MM.1S (cell line): ENCODE results near the gene GUCA2A.

Source experiments
- DNase-seq: peaks from one replicate; pipeline ENCODE4 v3.0.0-alpha.2; 2015
- H2AFZ ChIP-seq: fragments of 300-600 bp; sonication (generic); 2 replicates; pipeline ENCODE4 v1.6.0; 2016; ENCODE audit warnings: antibody characterized with exemption, low read length
- H3F3A ChIP-seq: fragments of 300-600 bp; sonication (generic); 2 replicates; pipeline ENCODE4 v1.6.1; 2016; ENCODE audit warnings: mild to moderate bottlenecking, antibody characterized with exemption, low read length, moderate library complexity, mixed read lengths; ENCODE audit not compliant: insufficient read depth
- H3K27ac ChIP-seq: fragments of 300-600 bp; sonication (generic); 2 replicates; pipeline ENCODE4 v1.5.1; 2016; ENCODE audit warnings: mild to moderate bottlenecking, low read length
- H3K27me3 ChIP-seq: fragments of 300-600 bp; sonication (generic); replicated peaks from 2 replicates; pipeline ENCODE4 v1.6.0; 2016; ENCODE audit warnings: low read length; ENCODE audit not compliant: insufficient read depth
- H3K36me3 ChIP-seq: fragments of 300-600 bp; sonication (generic); replicated peaks from 2 replicates; pipeline ENCODE4 v1.6.1; 2016; ENCODE audit warnings: mild to moderate bottlenecking, low read length, mixed read lengths; ENCODE audit not compliant: insufficient read depth
- H3K4me1 ChIP-seq: fragments of 300-600 bp; sonication (generic); 2 replicates; pipeline ENCODE4 v1.6.1; 2016; ENCODE audit warnings: low read length, mixed read lengths
- H3K4me2 ChIP-seq: fragments of 300-600 bp; sonication (generic); 2 replicates; pipeline ENCODE4 v1.6.0; 2016; ENCODE audit warnings: low read depth, low read length
- H3K4me3 ChIP-seq: fragments of 300-600 bp; sonication (generic); 2 replicates; pipeline ENCODE4 v1.5.1; 2016; ENCODE audit warnings: low read length, mixed read lengths
- H3K79me2 ChIP-seq: fragments of 300-600 bp; sonication (generic); 2 replicates; pipeline ENCODE4 v1.6.1; 2016; ENCODE audit warnings: mixed run types, low read length, mixed read lengths
- H3K9ac ChIP-seq: fragments of 300-600 bp; sonication (generic); 2 replicates; pipeline ENCODE4 v1.6.1; 2016; ENCODE audit warnings: low read length, mixed read lengths
- H3K9me2 ChIP-seq: fragments of 300-600 bp; sonication (generic); replicated peaks from 2 replicates; pipeline ENCODE4 v1.6.1; 2016; ENCODE audit warnings: mild to moderate bottlenecking, low read length, mixed read lengths; ENCODE audit not compliant: insufficient read depth
- H3K9me3 ChIP-seq: fragments of 300-600 bp; sonication (generic); replicated peaks from 2 replicates; pipeline ENCODE4 v1.6.1; 2016; ENCODE audit warnings: mild to moderate bottlenecking, low read length, mixed read lengths; ENCODE audit not compliant: insufficient read depth
- H4K20me1 ChIP-seq: fragments of 300-600 bp; sonication (generic); 2 replicates; pipeline ENCODE4 v1.6.1; 2016; ENCODE audit warnings: mild to moderate bottlenecking, low read length, moderate library complexity, mixed read lengths; ENCODE audit not compliant: insufficient read depth
- EZH2 ChIP-seq: fragments of 300-600 bp; sonication (generic); optimal IDR thresholded peaks from 2 replicates; pipeline ENCODE3; 2017; ENCODE audit warnings: low read depth, mild to moderate bottlenecking, antibody characterized with exemption, low read length, mixed read lengths
- EZH2phosphoT487 ChIP-seq: fragments of 300-600 bp; sonication (generic); IDR thresholded peaks from 2 replicates; pipeline ENCODE4 v1.6.1; 2018; ENCODE audit warnings: antibody characterized with exemption, low read length
- TF ChIP-seq, protein P1 (sequence below): fragments of 300-600 bp; sonication (generic); IDR thresholded peaks from 2 replicates; pipeline ENCODE4 v1.5.1; 2016; ENCODE audit warnings: antibody characterized with exemption, low read length, mixed read lengths

Gene GUCA2A

DNA sequence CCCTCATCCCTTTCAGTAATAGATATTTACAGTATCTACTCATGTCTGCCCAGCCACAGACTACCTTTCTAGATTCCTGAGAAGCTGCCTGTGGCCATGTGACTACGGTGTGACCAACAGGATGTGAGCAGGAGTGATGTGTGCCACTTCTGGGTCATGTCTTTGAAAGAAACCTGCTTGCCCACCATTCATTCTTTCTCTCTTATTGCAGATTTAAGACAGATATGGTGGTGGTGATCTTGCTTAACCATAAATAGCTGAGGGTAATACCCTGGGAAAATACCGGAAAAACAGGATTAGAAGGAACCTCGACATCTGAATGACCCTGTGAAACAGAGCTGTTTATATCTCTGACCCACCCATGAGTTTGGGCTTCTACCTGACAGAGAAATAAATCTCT lies 41.6 kb upstream of the GUCA2A start:
- Histone ChIP-seq H3K9ac (no peak overlapping the region), H4K20me1 (no peaks in the 10 kb centered on the region), H3K27me3 (no peaks in the 10 kb centered on the region), H3K9me2 (no peaks in the 10 kb centered on the region), H3K27ac (no peak overlapping the region), H3K9me3 (no peaks in the 10 kb centered on the region), H3K36me3 (no peaks in the 10 kb centered on the region), H3K4me1 (no peaks in the 10 kb centered on the region), H3K4me2 (no peak overlapping the region), H3K79me2 (peaks cover 15% of the 10 kb centered on the region; the same call in 1 of the 2 replicates), H3K4me3 (no peak overlapping the region), H3F3A (no peaks in the 10 kb centered on the region), H2AFZ (no peak overlapping the region)
- TF ChIP-seq EZH2 = no peak
- DNase-seq = no peak

DNA sequence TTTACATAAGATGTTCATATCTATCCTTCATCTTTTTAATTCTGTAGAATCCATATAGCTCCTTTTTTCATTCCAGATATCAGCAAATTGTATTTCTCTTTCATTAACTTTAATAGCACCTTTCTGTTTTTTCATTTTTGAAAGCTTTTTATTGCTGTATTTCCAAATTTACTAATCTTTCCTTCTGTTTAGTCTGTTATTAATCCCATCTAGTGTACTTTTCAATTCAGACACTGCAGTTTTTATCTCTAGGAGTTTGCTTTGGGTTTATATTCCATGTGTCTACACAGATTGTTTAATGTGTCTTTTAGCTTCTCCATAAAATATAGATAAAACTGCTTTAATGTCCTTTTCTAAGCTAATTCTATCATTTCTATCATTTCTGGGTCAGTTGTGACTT lies 37.4 kb upstream of the GUCA2A start:
- H3K4me2 ChIP-seq = no peak overlapping the region
- TF ChIP-seq, protein P1, sequence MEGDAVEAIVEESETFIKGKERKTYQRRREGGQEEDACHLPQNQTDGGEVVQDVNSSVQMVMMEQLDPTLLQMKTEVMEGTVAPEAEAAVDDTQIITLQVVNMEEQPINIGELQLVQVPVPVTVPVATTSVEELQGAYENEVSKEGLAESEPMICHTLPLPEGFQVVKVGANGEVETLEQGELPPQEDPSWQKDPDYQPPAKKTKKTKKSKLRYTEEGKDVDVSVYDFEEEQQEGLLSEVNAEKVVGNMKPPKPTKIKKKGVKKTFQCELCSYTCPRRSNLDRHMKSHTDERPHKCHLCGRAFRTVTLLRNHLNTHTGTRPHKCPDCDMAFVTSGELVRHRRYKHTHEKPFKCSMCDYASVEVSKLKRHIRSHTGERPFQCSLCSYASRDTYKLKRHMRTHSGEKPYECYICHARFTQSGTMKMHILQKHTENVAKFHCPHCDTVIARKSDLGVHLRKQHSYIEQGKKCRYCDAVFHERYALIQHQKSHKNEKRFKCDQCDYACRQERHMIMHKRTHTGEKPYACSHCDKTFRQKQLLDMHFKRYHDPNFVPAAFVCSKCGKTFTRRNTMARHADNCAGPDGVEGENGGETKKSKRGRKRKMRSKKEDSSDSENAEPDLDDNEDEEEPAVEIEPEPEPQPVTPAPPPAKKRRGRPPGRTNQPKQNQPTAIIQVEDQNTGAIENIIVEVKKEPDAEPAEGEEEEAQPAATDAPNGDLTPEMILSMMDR = no peak
- TF ChIP-seq EZH2phosphoT487 = no peak
- no peak for TF ChIP-seq EZH2
- no peak overlapping the region for H3K4me3 ChIP-seq
- no peak overlapping the region for H3K27ac ChIP-seq
- H3K9ac ChIP-seq = no peak overlapping the region
- no peaks in the 10 kb centered on the region for H3F3A ChIP-seq
- no peaks in the 10 kb centered on the region for H3K36me3 ChIP-seq
- H3K9me2 ChIP-seq = no peaks in the 10 kb centered on the region
- no peak overlapping the region for H2AFZ ChIP-seq
- H3K79me2 ChIP-seq = no peaks in the 10 kb centered on the region
- no peaks in the 10 kb centered on the region for H3K4me1 ChIP-seq
- no peak for DNase-seq
- no peaks in the 10 kb centered on the region for H4K20me1 ChIP-seq
- H3K27me3 ChIP-seq = no peaks in the 10 kb centered on the region
- no peaks in the 10 kb centered on the region for H3K9me3 ChIP-seq

DNA sequence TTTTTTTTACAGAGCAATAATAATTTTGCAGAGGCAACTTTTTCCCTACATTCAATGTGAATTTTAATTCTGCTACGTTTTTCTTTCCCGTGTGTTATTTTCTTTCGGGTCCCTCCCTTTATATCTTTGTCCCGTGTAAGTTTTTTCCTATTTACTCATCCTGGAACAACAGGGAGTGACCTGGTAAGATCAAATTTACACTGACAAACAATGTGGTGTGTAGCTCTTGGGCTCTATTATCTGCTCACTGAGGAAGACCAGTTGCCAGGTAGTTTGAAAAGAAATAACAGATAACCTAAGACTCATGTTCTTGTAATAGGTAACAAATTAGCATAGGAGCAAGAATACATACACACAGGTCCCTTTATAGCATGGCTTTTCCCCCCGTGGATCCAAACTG lies 33.7 kb upstream of the GUCA2A start:
- Histone ChIP-seq H2AFZ (no peak overlapping the region), H3K4me1 (no peaks in the 10 kb centered on the region), H3K9me2 (no peaks in the 10 kb centered on the region), H3K9me3 (no peaks in the 10 kb centered on the region), H3K36me3 (no peaks in the 10 kb centered on the region), H3F3A (no peaks in the 10 kb centered on the region), H4K20me1 (no peaks in the 10 kb centered on the region), H3K9ac (no peak overlapping the region), H3K27ac (no peak overlapping the region), H3K27me3 (no peaks in the 10 kb centered on the region), H3K4me2 (no peak overlapping the region), H3K4me3 (no peak overlapping the region), H3K79me2 (no peaks in the 10 kb centered on the region)
- no peak for DNase-seq
- TF ChIP-seq EZH2phosphoT487 = no peak
- no peak for TF ChIP-seq EZH2
- TF ChIP-seq, protein P1 = no peak

DNA sequence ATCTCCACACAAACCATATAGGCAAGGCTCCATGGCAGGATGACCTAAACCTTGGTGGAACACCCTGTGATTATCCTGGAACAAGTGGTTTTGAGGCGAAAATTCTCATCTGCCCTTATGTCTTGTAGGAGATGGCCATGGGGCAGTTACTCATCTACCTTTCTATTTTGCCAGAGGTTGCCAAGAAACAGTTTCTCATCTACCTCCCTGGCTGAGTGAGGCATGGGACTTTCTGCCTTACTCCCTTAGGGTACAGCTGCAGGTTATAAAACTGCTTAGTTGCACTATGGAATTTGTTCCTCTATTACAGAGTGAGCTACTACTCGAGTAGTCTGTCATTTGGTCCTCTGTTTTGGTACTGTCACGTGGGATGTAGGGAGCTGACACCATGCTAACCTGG lies 31.3 kb upstream of the GUCA2A start:
- H3K9ac ChIP-seq = no peak overlapping the region
- H3K36me3 ChIP-seq = no peaks in the 10 kb centered on the region
- H3K4me2 ChIP-seq = no peak overlapping the region
- H3F3A ChIP-seq = no peaks in the 10 kb centered on the region
- H3K4me3 ChIP-seq = no peak overlapping the region
- H3K9me2 ChIP-seq = no peaks in the 10 kb centered on the region
- H3K27me3 ChIP-seq = no peaks in the 10 kb centered on the region
- H2AFZ ChIP-seq = no peak overlapping the region
- TF ChIP-seq EZH2phosphoT487 = no peak
- TF ChIP-seq EZH2 = no peak
- H3K79me2 ChIP-seq = no peaks in the 10 kb centered on the region
- H3K27ac ChIP-seq = no peak overlapping the region
- H4K20me1 ChIP-seq = no peaks in the 10 kb centered on the region
- no peaks in the 10 kb centered on the region for H3K9me3 ChIP-seq
- H3K4me1 ChIP-seq = no peaks in the 10 kb centered on the region
- no peak for DNase-seq
